GM21825 (cell line): Measurements from ENCODE around the gene CATSPERD.

Experiments used
- ATAC-seq: cut with Tn5 transposase; IDR thresholded peaks from one replicate; pipeline ENCODE4 v1.9.1; 2021; ENCODE audit warnings: mild to moderate bottlenecking, moderate library complexity; ENCODE audit not compliant: unreplicated experiment

The CATSPERD gene

GRCh38 chr19:5801796-5802619 is 81.6 kb downstream of the CATSPERD start:
- no peak for ATAC-seq

GRCh38 chr19:5803441-5803751 is 83.0 kb downstream of the CATSPERD start:
- ATAC-seq = no peak

- peak; percentile 81 for ATAC-seq
Measured at GRCh38 chr19:5803752-5804515, 83.5 kb downstream of the CATSPERD start.

- no peak for ATAC-seq
Measured at GRCh38 chr19:5804516-5805461, 84.4 kb downstream of the CATSPERD start, which contains the start of gene NRTN. TSS of gene NRTN (plus strand) at chr19:5805067. CDS start at chr19:5824166, 19,099 bp downstream.

- ATAC-seq = no peak
Measured at GRCh38 chr19:5805462-5806132, 85.2 kb downstream of the CATSPERD start.

GRCh38 chr19:5806133-5806489 is 85.7 kb downstream of the CATSPERD start:
- no peak for ATAC-seq

- ATAC-seq = no peak
Measured at GRCh38 chr19:5806905-5807304, 86.5 kb downstream of the CATSPERD start.

- ATAC-seq = no peak
Measured at GRCh38 chr19:5808120-5808816, 87.8 kb downstream of the CATSPERD start.

- ATAC-seq = no peak
Measured at GRCh38 chr19:5809053-5809452, 88.6 kb downstream of the CATSPERD start.

GRCh38 chr19:5809469-5809868 is 89.0 kb downstream of the CATSPERD start:
- ATAC-seq = no peak

- no peak for ATAC-seq
Measured at GRCh38 chr19:5811117-5811516, 90.7 kb downstream of the CATSPERD start.

- ATAC-seq = no peak
Measured at GRCh38 chr19:5814123-5814851, 93.8 kb downstream of the CATSPERD start.

- no peak for ATAC-seq
Measured at GRCh38 chr19:5814852-5815246, 94.4 kb downstream of the CATSPERD start.

- no peak for ATAC-seq
Measured at GRCh38 chr19:5817218-5817617, 96.8 kb downstream of the CATSPERD start.

GRCh38 chr19:5818594-5818993 is 98.2 kb downstream of the CATSPERD start:
- no peak for ATAC-seq

- ATAC-seq = no peak
Measured at GRCh38 chr19:5820785-5821184, 100.3 kb downstream of the CATSPERD start.

GRCh38 chr19:5821521-5822180 is 101.2 kb downstream of the CATSPERD start:
- ATAC-seq = no peak

GRCh38 chr19:5822181-5822844 is 101.9 kb downstream of the CATSPERD start:
- ATAC-seq = no peak
